ENCODE data around the gene E2F7.

DNA sequence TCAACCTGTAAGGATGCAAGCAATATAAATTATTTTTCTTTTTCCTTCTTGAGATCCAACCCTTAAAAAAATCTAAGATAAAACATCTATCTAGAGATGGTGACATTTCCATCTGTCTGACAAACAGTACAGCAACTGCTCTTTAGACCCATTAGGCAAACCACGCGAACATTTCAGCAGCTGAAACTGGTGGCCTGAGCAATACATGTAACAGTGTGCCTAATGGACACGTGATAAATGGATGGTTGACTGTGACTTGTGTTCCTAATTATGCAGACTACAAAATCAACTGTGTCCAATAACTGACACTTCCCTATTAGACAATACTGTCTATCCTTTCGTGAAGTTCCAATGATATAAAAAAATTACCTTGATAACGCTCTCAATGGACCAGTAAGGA lies 18.9 kb downstream of the E2F7 start:
- TF ChIP-seq, protein P1, sequence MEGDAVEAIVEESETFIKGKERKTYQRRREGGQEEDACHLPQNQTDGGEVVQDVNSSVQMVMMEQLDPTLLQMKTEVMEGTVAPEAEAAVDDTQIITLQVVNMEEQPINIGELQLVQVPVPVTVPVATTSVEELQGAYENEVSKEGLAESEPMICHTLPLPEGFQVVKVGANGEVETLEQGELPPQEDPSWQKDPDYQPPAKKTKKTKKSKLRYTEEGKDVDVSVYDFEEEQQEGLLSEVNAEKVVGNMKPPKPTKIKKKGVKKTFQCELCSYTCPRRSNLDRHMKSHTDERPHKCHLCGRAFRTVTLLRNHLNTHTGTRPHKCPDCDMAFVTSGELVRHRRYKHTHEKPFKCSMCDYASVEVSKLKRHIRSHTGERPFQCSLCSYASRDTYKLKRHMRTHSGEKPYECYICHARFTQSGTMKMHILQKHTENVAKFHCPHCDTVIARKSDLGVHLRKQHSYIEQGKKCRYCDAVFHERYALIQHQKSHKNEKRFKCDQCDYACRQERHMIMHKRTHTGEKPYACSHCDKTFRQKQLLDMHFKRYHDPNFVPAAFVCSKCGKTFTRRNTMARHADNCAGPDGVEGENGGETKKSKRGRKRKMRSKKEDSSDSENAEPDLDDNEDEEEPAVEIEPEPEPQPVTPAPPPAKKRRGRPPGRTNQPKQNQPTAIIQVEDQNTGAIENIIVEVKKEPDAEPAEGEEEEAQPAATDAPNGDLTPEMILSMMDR (IDR thresholded peaks at IDR 0.05; ENCODE audit: low read depth, low read length, poor library complexity, severe bottlenecking): no peak
- no peak for TF ChIP-seq EZH2phosphoT487 (IDR thresholded peaks at IDR 0.05; ENCODE audit: borderline replicate concordance, low read length)

All from DOHH2 (cell line).